ENCODE data around the gene NAA16.
A peak's percentile ranks its signal among the peaks of the same experiment; 100 is the strongest.
"Not testable (repeated sequence)": the region's sequence is repeated elsewhere in the genome, so short reads cannot be mapped to it uniquely, and the experiment has no call there.

Gene NAA16

DNA sequence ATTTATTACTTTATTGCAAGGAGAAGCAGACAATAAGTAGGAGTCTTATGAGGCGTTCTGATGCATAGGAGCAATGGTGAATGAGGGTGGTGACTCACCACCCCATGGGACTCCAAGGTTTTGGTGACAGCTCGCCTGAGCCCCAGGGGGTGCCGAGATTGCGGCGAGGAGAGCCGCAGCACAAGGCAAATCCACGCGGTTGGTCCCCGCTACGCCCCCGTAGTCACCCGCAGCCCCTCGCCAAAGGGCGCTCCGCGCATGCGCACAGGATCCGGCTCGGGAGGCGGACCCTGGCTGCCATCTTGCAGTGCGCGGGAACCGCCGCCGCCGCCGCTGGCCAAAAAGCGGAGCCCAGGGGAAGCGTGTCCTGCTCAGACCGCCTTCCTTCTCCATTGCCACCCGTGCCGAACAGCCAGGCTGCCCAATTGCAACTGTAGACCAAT is at the start of gene NAA16:
NAA16 (plus strand) TSS at position 305 of the 443 bp plus-strand sequence. CDS start 262 bp downstream, outside the sequence.
- DNase-seq = peak; percentile 94

- peak; percentile 85 for DNase-seq
These were observed 47.7 kb upstream of the NAA16 start, which contains the start of gene MTRF1 for GRCh38 chr13:41263261-41263971. Gene MTRF1, minus strand, starts transcription at chr13:41263576. Its CDS starts 2,669 bp downstream, at chr13:41260907.

DNA sequence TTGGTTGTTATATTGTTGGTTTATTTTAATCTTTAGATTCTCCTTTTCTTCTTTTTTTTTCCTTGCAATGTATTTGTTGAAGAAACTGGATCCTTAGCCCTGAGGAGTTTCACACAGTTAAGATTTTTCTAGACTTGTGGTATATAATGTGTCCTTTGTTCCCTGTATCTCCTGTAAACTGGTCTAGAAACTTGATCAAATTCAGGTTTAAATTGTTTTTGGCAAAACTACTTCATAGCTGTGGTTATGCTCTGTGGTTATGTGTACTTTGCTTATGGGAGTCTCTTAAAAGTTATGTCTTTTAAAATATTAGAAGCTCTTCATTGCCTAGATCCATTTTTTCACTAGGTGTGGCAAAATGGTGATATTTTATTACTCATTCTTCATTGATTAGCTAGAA is 44.0 kb upstream of the NAA16 start:
- no peak for DNase-seq

DNA sequence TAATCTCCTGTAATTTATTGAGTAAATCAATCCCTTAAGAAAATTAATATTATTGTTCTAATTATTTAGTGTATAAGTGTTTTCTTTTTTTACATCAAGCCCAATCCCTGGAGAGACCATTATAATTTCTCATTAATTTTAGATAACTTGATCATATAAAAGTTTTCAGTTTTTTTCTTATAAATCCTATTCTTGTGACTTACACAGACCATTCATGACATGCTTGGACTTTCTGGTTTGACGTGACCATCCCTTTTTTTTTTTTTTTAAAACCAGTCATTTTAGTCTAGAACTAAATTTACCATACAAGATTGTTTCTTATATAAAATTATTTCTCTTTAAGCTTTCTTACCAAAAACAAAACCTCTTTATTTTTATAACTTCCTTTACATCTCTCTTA is 42.3 kb upstream of the NAA16 start:
- no peak for DNase-seq

- DNase-seq = no peak
These were observed 39.4 kb upstream of the NAA16 start for GRCh38 chr13:41271456-41272285.

DNA sequence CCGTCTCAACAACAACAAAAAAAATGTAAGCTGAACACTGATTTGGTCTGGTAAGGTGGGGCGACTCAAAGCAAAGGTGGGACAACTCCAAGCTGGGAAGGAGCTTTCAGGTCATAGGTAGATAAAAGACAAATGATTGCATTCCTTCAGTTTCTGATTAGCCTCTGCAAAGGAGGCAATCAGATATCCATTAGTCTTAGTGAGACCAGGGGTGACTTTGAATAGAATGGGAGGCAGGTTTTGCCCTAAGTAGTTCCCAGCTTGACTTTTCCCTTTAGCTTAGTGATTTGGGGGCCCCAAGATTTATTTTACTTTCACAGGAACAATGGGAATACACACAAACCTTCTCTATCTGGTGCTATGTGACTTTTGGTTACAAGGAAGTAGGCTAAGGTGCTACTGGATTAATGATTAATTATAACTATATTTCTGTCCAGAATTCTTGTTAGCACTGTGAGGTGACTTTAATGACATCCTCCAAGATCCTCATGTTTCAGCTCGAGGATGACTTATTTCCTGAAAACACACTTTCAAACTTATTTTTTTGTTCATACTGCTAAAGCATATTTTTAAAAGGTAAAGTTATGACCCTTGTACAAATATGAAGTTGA is 37.1 kb upstream of the NAA16 start:
- DNase-seq = no peak

GRCh38 chr13:41274881-41275280 is 36.2 kb upstream of the NAA16 start:
- DNase-seq = no peak

- DNase-seq = no peak
These were observed 34.2 kb upstream of the NAA16 start for GRCh38 chr13:41276824-41277223.

DNA sequence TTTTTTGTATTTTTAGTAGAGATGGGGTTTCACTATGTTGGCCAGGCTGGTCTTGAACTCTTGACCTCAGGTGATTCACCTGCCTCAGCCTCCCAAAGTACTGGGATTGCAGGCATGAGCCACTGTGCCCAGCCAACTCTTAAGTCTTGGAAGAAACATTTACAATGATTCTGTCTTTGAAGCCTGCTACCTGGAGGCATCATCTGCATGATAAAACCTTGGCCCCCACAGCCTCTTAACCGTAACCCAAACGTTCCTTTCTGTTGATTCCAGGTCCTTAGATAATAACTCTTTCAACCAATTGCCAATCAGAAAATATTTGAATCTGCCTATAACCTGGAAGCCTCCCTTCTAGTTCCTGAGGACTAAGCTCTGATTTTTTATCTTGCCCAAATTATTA is 31.9 kb upstream of the NAA16 start:
- not testable (repeated sequence) for DNase-seq

GRCh38 chr13:41282129-41282571 is 28.9 kb upstream of the NAA16 start:
- DNase-seq = no peak

- no peak for DNase-seq
These were observed 26.4 kb upstream of the NAA16 start for GRCh38 chr13:41284512-41285288.

GRCh38 chr13:41286370-41286769 is 24.7 kb upstream of the NAA16 start:
- no peak for DNase-seq

GRCh38 chr13:41289463-41289881 is 21.6 kb upstream of the NAA16 start:
- no peak for DNase-seq

GRCh38 chr13:41291246-41291645 is 19.8 kb upstream of the NAA16 start:
- DNase-seq = no peak

DNA sequence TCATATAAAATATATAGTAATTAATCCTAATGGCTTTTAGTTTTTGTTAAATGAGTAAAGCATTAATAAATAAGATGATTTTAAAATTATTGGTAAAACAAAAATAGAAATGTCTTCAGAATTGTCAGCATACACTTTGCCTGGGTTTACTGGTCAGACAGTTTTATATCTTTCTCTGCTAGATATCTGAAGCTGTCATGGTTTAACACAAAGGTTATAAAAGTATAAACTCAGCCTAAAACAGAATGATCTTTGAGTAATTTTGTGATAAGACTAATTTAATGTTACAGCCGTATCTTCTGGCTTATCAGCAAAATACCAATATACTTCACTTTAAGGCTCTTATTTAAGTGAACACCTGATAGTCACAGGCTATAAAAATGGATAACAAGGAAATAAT is 17.8 kb upstream of the NAA16 start:
- DNase-seq = no peak

GRCh38 chr13:41294914-41295313 is 16.2 kb upstream of the NAA16 start:
- no peak for DNase-seq

DNA sequence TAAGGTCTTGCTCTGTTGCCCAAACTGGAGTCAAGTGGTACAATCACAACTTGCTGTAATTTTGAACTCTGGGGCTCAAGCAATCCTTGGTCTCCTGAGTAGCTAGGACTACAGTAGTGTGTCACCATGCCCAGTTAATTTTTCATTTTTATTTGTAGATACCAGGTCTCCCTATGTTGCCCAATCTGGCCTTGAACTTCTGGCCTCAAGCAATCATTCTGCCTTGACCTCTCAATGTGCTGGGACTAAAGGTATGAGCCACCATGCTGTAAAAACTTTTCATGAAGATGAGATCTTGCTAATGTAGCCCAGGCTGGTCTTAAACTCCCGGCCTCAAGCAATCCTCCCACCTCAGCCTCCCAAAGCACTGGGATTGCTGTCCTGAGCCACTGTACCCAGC is 15.1 kb upstream of the NAA16 start:
- DNase-seq = no peak

DNA sequence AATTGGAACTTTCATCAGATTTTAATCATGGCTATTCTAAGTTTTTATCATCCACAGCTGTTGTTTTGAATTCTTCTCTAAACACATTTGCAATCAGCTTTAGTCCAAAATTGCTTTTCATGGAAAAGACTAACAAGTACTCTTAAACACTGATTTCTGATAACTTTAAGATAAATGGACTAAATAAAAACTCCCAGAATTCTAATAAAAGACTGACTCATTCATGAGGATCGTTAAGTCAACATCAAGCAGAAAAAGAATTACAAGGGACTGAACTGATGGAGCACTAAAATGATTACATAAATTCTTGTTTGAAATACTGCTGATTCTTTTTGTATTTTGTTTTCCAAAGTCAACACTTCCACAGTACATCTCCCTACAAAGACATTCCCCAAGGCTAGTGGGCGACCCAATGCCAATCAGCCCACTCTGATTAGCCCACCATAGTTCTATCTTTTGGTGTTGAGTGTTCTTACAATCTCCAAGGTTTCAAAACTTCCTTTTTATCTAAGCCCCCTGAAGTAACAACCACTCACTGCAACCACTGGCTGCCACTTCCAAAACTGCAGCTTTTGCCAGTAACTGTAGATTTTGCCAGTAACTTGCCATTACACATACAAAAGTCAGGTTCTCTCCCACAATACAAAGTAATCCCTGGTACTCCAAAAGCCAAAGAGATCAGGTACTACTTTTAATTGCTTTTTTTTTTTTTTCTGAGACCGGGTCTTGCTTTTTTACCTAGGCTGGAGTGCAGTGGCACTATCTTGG is 14.0 kb upstream of the NAA16 start:
- no peak for DNase-seq

- DNase-seq = no peak
These were observed 11.6 kb upstream of the NAA16 start for GRCh38 chr13:41299316-41300094.

DNA sequence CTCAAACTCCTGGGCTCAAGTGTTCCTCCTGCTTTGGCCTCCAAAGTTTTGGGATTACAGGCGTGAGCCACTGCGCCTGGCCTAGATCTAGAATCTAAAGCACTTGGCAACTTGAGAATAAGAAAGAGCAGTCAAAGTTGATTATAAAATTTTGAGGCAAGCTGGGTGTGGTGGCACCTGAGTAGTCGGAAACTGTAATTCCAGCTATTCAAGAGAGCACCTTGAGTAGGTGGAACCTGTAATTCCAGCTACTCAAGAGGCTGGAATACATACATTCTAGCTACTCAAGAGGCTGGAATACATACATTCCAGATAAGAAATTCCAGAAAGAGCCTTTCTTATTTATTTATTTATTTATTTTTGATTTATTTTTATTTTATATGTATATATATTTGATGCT is 8.3 kb upstream of the NAA16 start:
- no peak for DNase-seq

DNA sequence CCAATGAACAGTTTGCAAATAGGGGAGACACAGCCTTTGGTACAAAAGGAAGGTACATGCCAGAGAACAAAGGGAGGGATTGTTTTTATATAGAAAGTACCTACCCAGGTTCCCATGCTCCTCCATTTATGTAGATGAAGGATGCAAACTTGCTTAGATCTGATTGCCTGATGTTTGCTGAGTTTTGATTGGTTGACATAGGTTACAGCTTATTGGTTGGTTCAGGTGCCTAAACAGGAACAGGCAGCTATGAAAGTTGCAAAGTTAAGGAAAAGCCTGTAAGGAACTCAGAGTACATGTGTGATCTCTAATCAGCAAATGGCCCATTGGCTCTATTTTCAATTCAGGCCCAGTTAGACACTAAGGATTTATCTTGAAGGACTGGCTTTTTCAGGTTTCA is 6.5 kb upstream of the NAA16 start:
- no peak for DNase-seq
